HT1080 (cell line): ENCODE data around the gene GLB1L. TPM values are rescaled to one million over a fixed set of nuclear protein-coding genes. Genes with fewer than 3 reads are reported as not detected.
"Not testable (repeated sequence)": the region's sequence is repeated elsewhere in the genome, so short reads cannot be mapped to it uniquely, and the experiment has no call there.

Source experiments
- DNase-seq: peaks from one replicate; pipeline ENCODE4 v3.0.0-alpha.2; 2015; ENCODE audit warnings: low read depth
- polyA plus RNA-seq, 2 experiments: library from polyadenylated mRNA; depleted of rRNA; stranded (reverse); fragments of >200 nt; gene quantifications; 2 replicates each; pipeline ENCODE4 v1.2.3, GENCODE V29; 2015
- total RNA-seq: library from RNA; depleted of rRNA; stranded (reverse); fragments of >200 nt; shearing (Covaris generic); gene quantifications from 2 replicates; pipeline ENCODE4 v1.2.3, GENCODE V29; 2014; rRNA removed

GLB1L gene
- 7.3 and 8.4 TPM in 2 replicates for total RNA-seq
- 14.7 and 15.6 TPM in 2 replicates for polyA plus RNA-seq (2015; cell fraction: cytosol; rRNA removed)
- polyA plus RNA-seq (2015; cell fraction: nucleus; rRNA removed): 21.1 and 27.4 TPM in 2 replicates

GRCh38 chr2:219245148-219245898 is at the start of gene GLB1L, which contains the start of gene STK16:
GLB1L (minus strand) TSS chr2:219245444; CDS start chr2:219243573, 1,871 bp downstream.
STK16 (plus strand) TSS chr2:219245479; CDS start chr2:219246000, 521 bp downstream.
- DNase-seq: peak; percentile 91

GRCh38 chr2:219294356-219295351 is 49.4 kb upstream of the GLB1L start:
- DNase-seq: peak; percentile 75

GRCh38 chr2:219293736-219294231 is 48.5 kb upstream of the GLB1L start:
- no peak for DNase-seq

- no peak for DNase-seq
These were observed 47.4 kb upstream of the GLB1L start for GRCh38 chr2:219292616-219293015.

- no peak for DNase-seq
These were observed 46.8 kb upstream of the GLB1L start for GRCh38 chr2:219291910-219292490.

GRCh38 chr2:219291394-219291793 is 46.1 kb upstream of the GLB1L start:
- no peak for DNase-seq

- no peak for DNase-seq
These were observed 45.3 kb upstream of the GLB1L start for GRCh38 chr2:219290381-219291171.

- DNase-seq: peak; percentile 78
These were observed 44.5 kb upstream of the GLB1L start for GRCh38 chr2:219289537-219290361.

GRCh38 chr2:219289195-219289536 is 43.9 kb upstream of the GLB1L start:
- no peak for DNase-seq

GRCh38 chr2:219287580-219288265 is 42.5 kb upstream of the GLB1L start:
- no peak for DNase-seq

- not testable (repeated sequence) for DNase-seq
These were observed 41.8 kb upstream of the GLB1L start for GRCh38 chr2:219287116-219287440.

GRCh38 chr2:219286436-219287115 is 41.3 kb upstream of the GLB1L start:
- DNase-seq: no peak

- no peak for DNase-seq
These were observed 40.7 kb upstream of the GLB1L start for GRCh38 chr2:219285894-219286425.

- no peak for DNase-seq
These were observed 40.1 kb upstream of the GLB1L start for GRCh38 chr2:219285373-219285735.

GRCh38 chr2:219284501-219285372 is 39.5 kb upstream of the GLB1L start:
- DNase-seq: no peak

GRCh38 chr2:219282943-219283581 is 37.8 kb upstream of the GLB1L start:
- no peak for DNase-seq

GRCh38 chr2:219282375-219282774 is 37.1 kb upstream of the GLB1L start:
- DNase-seq: no peak
